SK-N-SH treated with all-trans-retinoic acid at 6 μM for 48 hours (cell line): ENCODE results near the gene RLBP1.

Experiments used
- ATAC-seq: fragments of 200-7000 bp; cut with Tn5 transposase; 3 replicates; pipeline ENCODE4 v1.9.1; 2020; ENCODE audit warnings: mild to moderate bottlenecking, moderate library complexity
- ARNTL ChIP-seq: fragments of 450-650 bp; formaldehyde crosslinking; IDR thresholded peaks from 2 replicates; pipeline ENCODE4 v1.5.0; 2020; ENCODE audit warnings: low read depth, mild to moderate bottlenecking, moderate library complexity, borderline replicate concordance
- BACH2 ChIP-seq: fragments of 250-450 bp; sonication (Bioruptor Pico); IDR thresholded peaks from 2 replicates; pipeline ENCODE4 v1.9.0; 2021; ENCODE audit warnings: mild to moderate bottlenecking, borderline replicate concordance
- CSRNP3 ChIP-seq: fragments of 250-450 bp; sonication (Bioruptor Pico); IDR thresholded peaks from 2 replicates; pipeline ENCODE4 v1.5.1; 2021; ENCODE audit warnings: mild to moderate bottlenecking, moderate library complexity
- ESRRG ChIP-seq: fragments of 250-450 bp; sonication (Bioruptor Pico); IDR thresholded peaks from 2 replicates; pipeline ENCODE4 v1.6.1; 2021; ENCODE audit warnings: mild to moderate bottlenecking
- GLIS3 ChIP-seq: fragments of 250-450 bp; sonication (Bioruptor Pico); IDR thresholded peaks from 2 replicates; pipeline ENCODE4 v1.5.0; 2020; ENCODE audit warnings: mild to moderate bottlenecking, moderate library complexity
- ISL1 ChIP-seq: fragments of 250-450 bp; sonication (Bioruptor Pico); IDR thresholded peaks from 2 replicates; pipeline ENCODE4 v2.1.2; 2022; ENCODE audit warnings: mild to moderate bottlenecking, moderate library complexity
- OSR1 ChIP-seq: fragments of 250-450 bp; sonication (Bioruptor Pico); IDR thresholded peaks from 2 replicates; pipeline ENCODE4 v1.8.0; 2022; ENCODE audit warnings: moderate library complexity, mild to moderate bottlenecking, inconsistent platforms
- POU6F1 ChIP-seq: fragments of 250-450 bp; sonication (Bioruptor Pico); IDR thresholded peaks from 2 replicates; pipeline ENCODE4 v1.8.0; 2021; ENCODE audit warnings: low read depth, mild to moderate bottlenecking, moderate library complexity, borderline replicate concordance
- PPARA ChIP-seq: fragments of 250-450 bp; sonication (Bioruptor Pico); IDR thresholded peaks from 2 replicates; pipeline ENCODE4 v1.5.0; 2020; ENCODE audit warnings: mild to moderate bottlenecking, borderline replicate concordance
- RARB ChIP-seq: fragments of 250-450 bp; sonication (Bioruptor Pico); IDR thresholded peaks from 2 replicates; pipeline ENCODE4 v1.8.0; 2021; ENCODE audit warnings: mild to moderate bottlenecking, moderate library complexity
- SNAI2 ChIP-seq: fragments of 250-450 bp; sonication (Bioruptor Pico); IDR thresholded peaks from 2 replicates; pipeline ENCODE4 v1.5.0; 2020; ENCODE audit warnings: mild to moderate bottlenecking, moderate library complexity
- TCF4 ChIP-seq: fragments of 250-450 bp; sonication (Bioruptor Pico); IDR thresholded peaks from 2 replicates; pipeline ENCODE4 v1.8.0; 2021; ENCODE audit warnings: mild to moderate bottlenecking, moderate library complexity, borderline replicate concordance
- ZFP3 ChIP-seq: fragments of 250-450 bp; sonication (Bioruptor Pico); IDR thresholded peaks from 2 replicates; pipeline ENCODE4 v1.5.0; 2020; ENCODE audit warnings: mild to moderate bottlenecking, moderate library complexity
- ZFP30 ChIP-seq: fragments of 450-650 bp; formaldehyde crosslinking; IDR thresholded peaks from 2 replicates; pipeline ENCODE4 v1.5.0; 2022; ENCODE audit warnings: mild to moderate bottlenecking, moderate library complexity
- ZNF565 ChIP-seq: fragments of 450-650 bp; formaldehyde crosslinking; conservative IDR thresholded peaks from 2 replicates; pipeline ENCODE4 v1.5.0; 2020; ENCODE audit warnings: low read depth, mild to moderate bottlenecking, moderate library complexity
- ZNF70 ChIP-seq: fragments of 450-650 bp; formaldehyde crosslinking; IDR thresholded peaks from 2 replicates; pipeline ENCODE4 v1.5.0; 2020; ENCODE audit warnings: mild to moderate bottlenecking, moderate library complexity
- ZNF8 ChIP-seq: fragments of 450-650 bp; formaldehyde crosslinking; IDR thresholded peaks from 2 replicates; pipeline ENCODE4 v1.5.0; 2020; ENCODE audit warnings: mild to moderate bottlenecking, moderate library complexity
- TF ChIP-seq, protein P1 (sequence below): fragments of 250-450 bp; sonication (Bioruptor Pico); IDR thresholded peaks from 2 replicates; pipeline ENCODE4 v1.8.0; 2020; ENCODE audit warnings: mild to moderate bottlenecking, moderate library complexity, borderline replicate concordance
- TF ChIP-seq, protein P2 (sequence below): fragments of 250-450 bp; sonication (Bioruptor Pico); IDR thresholded peaks from 2 replicates; pipeline ENCODE4 v1.5.0; 2020; ENCODE audit warnings: mild to moderate bottlenecking, moderate library complexity
- TF ChIP-seq, protein P3 (sequence below): fragments of 250-450 bp; sonication (Bioruptor Pico); IDR thresholded peaks from 2 replicates; pipeline ENCODE4 v1.5.1; 2020; ENCODE audit warnings: low read depth, mild to moderate bottlenecking, moderate library complexity

The RLBP1 gene

DNA sequence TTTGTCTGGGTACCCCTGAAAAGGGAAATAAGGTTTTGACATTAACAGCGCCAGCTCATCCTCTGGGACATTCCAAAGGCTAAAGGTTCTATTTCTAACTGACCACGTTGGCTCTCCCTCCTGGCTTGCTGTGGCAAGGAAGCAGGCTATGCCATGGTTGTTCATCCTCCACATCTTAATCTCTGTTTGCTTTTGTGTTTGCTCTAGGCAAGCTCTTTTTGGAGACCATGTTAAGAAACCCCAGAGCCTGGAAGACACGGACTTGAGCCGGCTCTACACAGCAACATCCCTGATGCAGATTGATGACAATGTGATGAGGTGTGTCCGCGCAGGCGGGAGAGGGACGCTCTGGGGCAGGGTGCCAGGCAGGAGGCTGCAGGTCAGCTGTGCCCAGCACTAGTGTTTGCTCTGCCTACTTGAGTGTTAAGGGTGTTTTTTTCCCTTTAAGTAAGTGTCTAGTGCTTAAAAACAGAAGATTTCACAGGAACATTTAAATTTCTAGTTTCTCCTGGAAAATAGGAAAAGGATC is 33.3 kb downstream of the RLBP1 start:
- TF ChIP-seq ISL1 (CRISPR knock-in tag) (no peak), OSR1 (CRISPR knock-in tag) (no peak), ARNTL (CRISPR knock-in tag) (no peak), ZNF70 (CRISPR knock-in tag) (no peak), ZFP3 (no peak), SNAI2 (CRISPR knock-in tag) (no peak)
- TF ChIP-seq, protein P1, sequence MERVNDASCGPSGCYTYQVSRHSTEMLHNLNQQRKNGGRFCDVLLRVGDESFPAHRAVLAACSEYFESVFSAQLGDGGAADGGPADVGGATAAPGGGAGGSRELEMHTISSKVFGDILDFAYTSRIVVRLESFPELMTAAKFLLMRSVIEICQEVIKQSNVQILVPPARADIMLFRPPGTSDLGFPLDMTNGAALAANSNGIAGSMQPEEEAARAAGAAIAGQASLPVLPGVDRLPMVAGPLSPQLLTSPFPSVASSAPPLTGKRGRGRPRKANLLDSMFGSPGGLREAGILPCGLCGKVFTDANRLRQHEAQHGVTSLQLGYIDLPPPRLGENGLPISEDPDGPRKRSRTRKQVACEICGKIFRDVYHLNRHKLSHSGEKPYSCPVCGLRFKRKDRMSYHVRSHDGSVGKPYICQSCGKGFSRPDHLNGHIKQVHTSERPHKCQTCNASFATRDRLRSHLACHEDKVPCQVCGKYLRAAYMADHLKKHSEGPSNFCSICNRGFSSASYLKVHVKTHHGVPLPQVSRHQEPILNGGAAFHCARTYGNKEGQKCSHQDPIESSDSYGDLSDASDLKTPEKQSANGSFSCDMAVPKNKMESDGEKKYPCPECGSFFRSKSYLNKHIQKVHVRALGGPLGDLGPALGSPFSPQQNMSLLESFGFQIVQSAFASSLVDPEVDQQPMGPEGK = no peak
- TF ChIP-seq, protein P2, sequence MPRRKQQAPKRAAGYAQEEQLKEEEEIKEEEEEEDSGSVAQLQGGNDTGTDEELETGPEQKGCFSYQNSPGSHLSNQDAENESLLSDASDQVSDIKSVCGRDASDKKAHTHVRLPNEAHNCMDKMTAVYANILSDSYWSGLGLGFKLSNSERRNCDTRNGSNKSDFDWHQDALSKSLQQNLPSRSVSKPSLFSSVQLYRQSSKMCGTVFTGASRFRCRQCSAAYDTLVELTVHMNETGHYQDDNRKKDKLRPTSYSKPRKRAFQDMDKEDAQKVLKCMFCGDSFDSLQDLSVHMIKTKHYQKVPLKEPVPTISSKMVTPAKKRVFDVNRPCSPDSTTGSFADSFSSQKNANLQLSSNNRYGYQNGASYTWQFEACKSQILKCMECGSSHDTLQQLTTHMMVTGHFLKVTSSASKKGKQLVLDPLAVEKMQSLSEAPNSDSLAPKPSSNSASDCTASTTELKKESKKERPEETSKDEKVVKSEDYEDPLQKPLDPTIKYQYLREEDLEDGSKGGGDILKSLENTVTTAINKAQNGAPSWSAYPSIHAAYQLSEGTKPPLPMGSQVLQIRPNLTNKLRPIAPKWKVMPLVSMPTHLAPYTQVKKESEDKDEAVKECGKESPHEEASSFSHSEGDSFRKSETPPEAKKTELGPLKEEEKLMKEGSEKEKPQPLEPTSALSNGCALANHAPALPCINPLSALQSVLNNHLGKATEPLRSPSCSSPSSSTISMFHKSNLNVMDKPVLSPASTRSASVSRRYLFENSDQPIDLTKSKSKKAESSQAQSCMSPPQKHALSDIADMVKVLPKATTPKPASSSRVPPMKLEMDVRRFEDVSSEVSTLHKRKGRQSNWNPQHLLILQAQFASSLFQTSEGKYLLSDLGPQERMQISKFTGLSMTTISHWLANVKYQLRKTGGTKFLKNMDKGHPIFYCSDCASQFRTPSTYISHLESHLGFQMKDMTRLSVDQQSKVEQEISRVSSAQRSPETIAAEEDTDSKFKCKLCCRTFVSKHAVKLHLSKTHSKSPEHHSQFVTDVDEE (CRISPR knock-in tag) = no peak
- TF ChIP-seq, protein P3, sequence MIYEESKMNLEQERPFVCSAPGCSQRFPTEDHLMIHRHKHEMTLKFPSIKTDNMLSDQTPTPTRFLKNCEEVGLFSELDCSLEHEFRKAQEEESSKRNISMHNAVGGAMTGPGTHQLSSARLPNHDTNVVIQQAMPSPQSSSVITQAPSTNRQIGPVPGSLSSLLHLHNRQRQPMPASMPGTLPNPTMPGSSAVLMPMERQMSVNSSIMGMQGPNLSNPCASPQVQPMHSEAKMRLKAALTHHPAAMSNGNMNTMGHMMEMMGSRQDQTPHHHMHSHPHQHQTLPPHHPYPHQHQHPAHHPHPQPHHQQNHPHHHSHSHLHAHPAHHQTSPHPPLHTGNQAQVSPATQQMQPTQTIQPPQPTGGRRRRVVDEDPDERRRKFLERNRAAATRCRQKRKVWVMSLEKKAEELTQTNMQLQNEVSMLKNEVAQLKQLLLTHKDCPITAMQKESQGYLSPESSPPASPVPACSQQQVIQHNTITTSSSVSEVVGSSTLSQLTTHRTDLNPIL (CRISPR knock-in tag) = no peak
- ATAC-seq = no peak

DNA sequence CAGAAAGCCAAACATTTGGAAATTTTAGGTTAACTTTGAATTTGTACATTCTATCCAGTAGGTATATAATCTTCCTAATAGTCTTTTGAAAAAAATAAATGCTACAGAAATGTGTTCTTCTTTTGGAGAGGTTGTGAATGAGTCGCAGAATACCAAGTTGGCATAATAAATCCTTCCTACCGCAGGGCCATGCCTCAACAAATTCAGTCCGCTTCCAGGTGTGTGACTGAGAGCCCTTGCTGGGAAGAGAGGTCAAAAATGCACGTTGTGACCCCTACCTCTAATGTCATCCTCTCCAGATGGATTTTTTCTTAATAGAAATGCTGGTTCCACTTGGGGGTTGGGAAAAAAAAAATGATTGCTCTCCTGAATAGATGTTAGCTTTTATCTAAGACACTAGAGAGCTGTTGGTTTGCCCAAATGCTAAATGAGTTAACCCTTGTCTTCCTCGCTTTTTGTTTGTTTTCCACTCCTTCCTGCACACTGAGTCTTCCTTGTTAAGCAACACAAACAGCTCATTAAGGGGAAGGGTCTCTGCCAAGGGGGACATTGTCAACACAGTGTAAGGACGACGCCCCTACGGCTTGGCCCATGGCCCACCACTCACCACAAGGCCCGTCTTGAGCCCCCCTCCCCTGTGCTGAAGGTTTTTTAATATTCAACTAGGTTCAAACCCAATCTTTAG is 33.9 kb downstream of the RLBP1 start:
- ATAC-seq = no peak
- TF ChIP-seq SNAI2 (CRISPR knock-in tag) = no peak

DNA sequence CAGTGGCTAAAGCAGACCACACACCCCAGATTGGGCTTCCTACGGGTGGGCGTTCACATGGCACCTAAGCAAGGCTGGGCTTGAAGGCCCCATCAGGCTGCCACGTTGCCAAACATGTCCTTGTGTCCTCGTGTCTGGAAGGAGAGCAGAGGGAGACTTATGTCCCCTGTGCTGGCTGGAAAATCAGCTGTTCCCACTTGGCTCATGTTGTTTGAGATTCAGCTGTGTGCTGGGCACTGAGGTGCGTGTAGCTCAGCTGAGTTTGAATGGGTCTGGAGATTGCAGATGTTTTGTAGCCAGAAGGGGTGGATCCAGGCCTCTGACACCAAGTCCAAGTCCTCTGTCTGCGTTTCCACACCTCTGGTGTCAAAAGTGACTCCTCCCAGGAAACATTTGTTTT is 34.6 kb downstream of the RLBP1 start:
- no peak for TF ChIP-seq ZNF565 (CRISPR knock-in tag)
- no peak for TF ChIP-seq POU6F1 (CRISPR knock-in tag)
- TF ChIP-seq SNAI2 (CRISPR knock-in tag) = no peak
- no peak for TF ChIP-seq ZFP3
- TF ChIP-seq BACH2 (CRISPR knock-in tag) = no peak
- no peak for TF ChIP-seq GLIS3 (CRISPR knock-in tag)
- TF ChIP-seq ZFP30 = no peak
- no peak for TF ChIP-seq RARB
- no peak for TF ChIP-seq ZNF8 (CRISPR knock-in tag)
- TF ChIP-seq CSRNP3 = no peak
- TF ChIP-seq, protein P1 = no peak
- TF ChIP-seq ZNF70 (CRISPR knock-in tag) = no peak
- no peak for TF ChIP-seq PPARA (CRISPR knock-in tag)
- no peak for TF ChIP-seq TCF4 (CRISPR knock-in tag)
- TF ChIP-seq, protein P2 (CRISPR knock-in tag) = no peak
- TF ChIP-seq ESRRG (CRISPR knock-in tag) = no peak
- TF ChIP-seq, protein P3 (CRISPR knock-in tag) = no peak
- ATAC-seq = no peak
